Adrenal gland (tissue), 12 donors: ENCODE results near the gene RBM5. TPM values are rescaled to one million over a fixed set of nuclear protein-coding genes. Genes with fewer than 3 reads are reported as not detected.

Source experiments
- DNase-seq, 7 donors: peaks; one replicate each; pipeline ENCODE4 v3.0.0-alpha.2; 2019 to 2020
- H3K27ac ChIP-seq, 5 donors: fragments of 200-600 bp; sonication (generic) in 4 of 5; 1 replicate in 3 of 5; 2 replicates in 2 of 5; pipeline versions ENCODE4 v1.5.1 to v1.8.0; 2016 to 2020; ENCODE audit warnings: mild to moderate bottlenecking in 1 of 5
- H3K27me3 ChIP-seq: fragments of 200-600 bp; 2 replicates; pipeline ENCODE4 v1.8.0; 2021
- H3K36me3 ChIP-seq, 2 donors: fragments of 200-600 bp; replicated peaks in 1 of 2; 1 replicate in 1 of 2; 2 replicates in 1 of 2; pipeline versions ENCODE4 v1.5.1 to v1.8.0; 2018 to 2022
- H3K4me1 ChIP-seq, 2 donors: fragments of 200-600 bp; replicated peaks in 1 of 2; 1 replicate in 1 of 2; 2 replicates in 1 of 2; pipeline versions ENCODE4 v1.5.1 to v1.8.0; 2018 to 2021
- H3K4me3 ChIP-seq, 4 donors: fragments of 200-600 bp; sonication (generic) in 3 of 4; one replicate each; pipeline ENCODE4 v1.5.1; 2016 to 2018
- H3K9me3 ChIP-seq, 3 donors: fragments of 200-600 bp; sonication (generic) in 1 of 3; replicated peaks in 1 of 3; 1 replicate in 2 of 3; 2 replicates in 1 of 3; pipeline versions ENCODE4 v1.5.1 to v1.8.0; 2016 to 2021
- CTCF ChIP-seq, 6 experiments: fragments of 450-650 bp in 4 of 6; fragments of 200-600 bp in 2 of 6; sonication (generic) in 1 of 6; IDR thresholded peaks; 1 replicate in 5 of 6; 2 replicates in 1 of 6; pipeline versions ENCODE4 v1.5.1 to v1.8.0; 2016 to 2021; ENCODE audit warnings: antibody characterized with exemption in 6 of 6, mild to moderate bottlenecking in 2 of 6, moderate library complexity in 1 of 6
- POLR2A ChIP-seq, 2 donors: fragments of 450-650 bp; IDR thresholded peaks; one replicate each; pipeline ENCODE4 v1.6.1; 2017; ENCODE audit warnings: antibody characterized with exemption in 2 of 2, mild to moderate bottlenecking in 2 of 2, moderate library complexity in 1 of 2
- WGBS, 4 donors: extraction: QIAGEN DNeasy Blood & Tissue Kit in 2 of 4; methylation state at CpG; one replicate each; pipeline versions ENCODE4 v1.1.5 to v1.1.7; 2013 to 2017; 5-methylcytosine and 5-hydroxymethylcytosine counted together
- intact Hi-C, 2 donors: fragments of 100-400 bp; cut with DNase I; formaldehyde crosslinking; loops; one replicate each; pipeline versions ENCODE4 v1.14.1 to v1.15.0; 2022 to 2023
- polyA plus RNA-seq, 3 donors: library from polyadenylated mRNA; stranded (reverse); fragments of 200-250 nt in 2 of 3; fragments of 350-450 nt in 1 of 3; fragmentation: Illumina TruSeq in 1 of 3; extraction: RNeasy Lipid Tissue Mini Kit (QIAGEN cat#74804) in 1 of 3; gene quantifications; one replicate each; pipeline ENCODE4 v1.2.3, GENCODE V29; 2013 to 2014
- total RNA-seq, 9 donors: library from RNA; depleted of rRNA in 4 of 9; stranded (reverse); fragments of >200 nt in 4 of 9; fragments of 120-200 nt in 1 of 9; fragmentation: NEBNext Ultra II Directional in 1 of 9; extraction: Animal tissue kit (Norgen Biotek cat#: 25700) in 1 of 9; gene quantifications; one replicate each; pipeline versions ENCODE4 v1.1.0 to v1.2.4, GENCODE V29; 2013 to 2023
- donor health status: healthy with polysubstance abuse.
- donor health status: Bipolar disorder and iron deficiency.
- donor health status: DM: yes; HTN: yes; CAD: no.
- donor health status: DM: no; HTN: no; CAD: no.
- donor health status: DM: no; HTN: no; CAD: no.
- donor health status: DM: yes; HTN: yes; CAD: no.

RBM5 gene
- total and polyA plus RNA-seq, 12 donors: 51.9 to 224 (median 115) TPM

- 85 to 93% (median 89%) methylated on average over 7 of the region's 7 CpGs for WGBS, 4 donors
- Histone ChIP-seq H3K4me3 (no peak overlapping the region), H3K27ac (no peak overlapping the region), H3K36me3 (no peaks in the 10 kb centered on the region), H3K4me1 (no peaks in the 10 kb centered on the region), H3K27me3 (no peaks in the 10 kb centered on the region), H3K9me3 (no peaks in the 10 kb centered on the region)
- intact Hi-C loops: no loop called here
- TF ChIP-seq POLR2A (IDR thresholded peaks at IDR 0.05) (no peak), CTCF (IDR thresholded peaks at IDR 0.05) (no peak)
- DNase-seq: no peak
Observed at GRCh38 chr3:50147016-50147415, 58.3 kb downstream of the RBM5 start.

DNA sequence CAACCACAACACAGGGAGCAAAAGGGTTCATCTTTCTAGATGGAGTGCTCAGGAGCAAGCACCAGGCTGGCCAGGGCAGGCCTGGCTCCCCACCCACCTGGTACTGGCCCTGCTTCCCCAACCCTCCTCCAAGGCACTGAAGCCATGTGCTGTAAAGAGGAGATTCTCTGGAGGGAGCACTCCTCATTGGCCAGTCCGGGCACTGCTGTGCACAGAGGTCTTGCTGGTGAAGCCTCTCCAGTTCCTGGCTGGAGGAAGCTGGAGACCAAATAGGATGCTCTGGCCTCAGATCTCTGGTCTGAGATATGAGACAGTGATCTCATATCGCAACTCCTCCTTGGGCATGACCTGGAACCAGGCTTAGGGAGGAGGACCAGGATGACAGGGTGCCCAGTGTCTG, 58.7 kb downstream of the RBM5 start:
- no peaks in the 10 kb centered on the region for H3K27me3 ChIP-seq
- intact Hi-C loops: no loop called here
- 70 to 100% (median 84%) methylated on average over 1 to 2 of the region's 2 CpGs for WGBS, 4 donors
- no peak overlapping the region for H3K27ac ChIP-seq
- TF ChIP-seq POLR2A (IDR thresholded peaks at IDR 0.05) (no peak), CTCF (IDR thresholded peaks at IDR 0.05) (no peak)
- H3K36me3 ChIP-seq: no peaks in the 10 kb centered on the region
- no peaks in the 10 kb centered on the region for H3K9me3 ChIP-seq
- no peaks in the 10 kb centered on the region for H3K4me1 ChIP-seq
- H3K4me3 ChIP-seq: no peak overlapping the region
- DNase-seq: no peak

- no peaks in the 10 kb centered on the region for H3K36me3 ChIP-seq
- H3K27me3 ChIP-seq: no peaks in the 10 kb centered on the region
- 65 to 81% (median 74%) methylated on average over 1 to 6 of the region's 6 CpGs for WGBS, 4 donors
- no peak overlapping the region for H3K4me3 ChIP-seq
- H3K9me3 ChIP-seq: no peaks in the 10 kb centered on the region
- H3K27ac ChIP-seq: no peak overlapping the region
- DNase-seq: no peak
- intact Hi-C loops: no loop called here
- no peak for TF ChIP-seq CTCF (IDR thresholded peaks at IDR 0.05)
- TF ChIP-seq POLR2A (IDR thresholded peaks at IDR 0.05): no peak
- H3K4me1 ChIP-seq: no peaks in the 10 kb centered on the region
Observed at GRCh38 chr3:50147861-50148260, 59.1 kb downstream of the RBM5 start.

DNA sequence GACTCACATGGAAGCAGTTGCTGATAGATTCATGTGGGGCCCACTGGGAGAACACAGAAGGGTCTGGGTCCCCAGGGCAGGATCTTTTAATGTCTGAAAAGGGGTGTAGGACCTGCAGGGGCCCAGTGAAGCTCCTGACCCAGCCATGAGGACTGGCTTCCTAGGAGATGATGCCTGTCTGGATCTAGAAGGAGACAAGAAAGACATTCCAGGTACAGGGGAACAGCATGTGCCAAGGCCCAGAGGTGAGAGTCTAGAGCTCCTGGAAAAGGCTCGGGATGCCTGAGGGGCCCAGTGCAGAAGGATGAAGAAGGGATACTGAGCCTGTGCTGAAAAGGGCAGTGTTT, 61.7 kb downstream of the RBM5 start:
- Histone ChIP-seq H3K27me3 (no peaks in the 10 kb centered on the region), H3K27ac (no peak overlapping the region), H3K9me3 (no peaks in the 10 kb centered on the region), H3K4me1 (peaks cover 4 to 6% of the 10 kb centered on the region in 2 donors), H3K4me3 (no peak overlapping the region), H3K36me3 (no peaks in the 10 kb centered on the region)
- no peak for TF ChIP-seq CTCF (IDR thresholded peaks at IDR 0.05)
- no peak for TF ChIP-seq POLR2A (IDR thresholded peaks at IDR 0.05)
- intact Hi-C loops: no loop called here
- 90 to 96% (median 94%) methylated on average over 1 of the region's 1 CpG for WGBS, 4 donors
- DNase-seq: no peak
